SKM-1 (cell line): Measurements from ENCODE around the gene PSAP.

Experiments used
- DNase-seq: peaks from one replicate; lab custom pipeline; 2025; ENCODE audit not compliant: unreplicated experiment; lab: John Stamatoyannopoulos, UW

Gene PSAP

GRCh38 chr10:71829896-71830295 is 21.2 kb downstream of the PSAP start:
- no peak for DNase-seq

GRCh38 chr10:71829171-71829570 is 21.9 kb downstream of the PSAP start:
- peak; percentile 91 for DNase-seq

GRCh38 chr10:71828702-71829101 is 22.3 kb downstream of the PSAP start:
- DNase-seq = no peak

- no peak for DNase-seq
These were observed 23.2 kb downstream of the PSAP start for GRCh38 chr10:71827852-71828251.

- DNase-seq = no peak
These were observed 25.8 kb downstream of the PSAP start for GRCh38 chr10:71825217-71825616.

GRCh38 chr10:71824333-71824732 is 26.7 kb downstream of the PSAP start:
- no peak for DNase-seq

GRCh38 chr10:71823356-71823755 is 27.7 kb downstream of the PSAP start:
- no peak for DNase-seq

- DNase-seq = no peak
These were observed 28.9 kb downstream of the PSAP start for GRCh38 chr10:71821909-71822763.

- no peak for DNase-seq
These were observed 30.1 kb downstream of the PSAP start for GRCh38 chr10:71820966-71821365.

- DNase-seq = no peak
These were observed 31.1 kb downstream of the PSAP start for GRCh38 chr10:71819985-71820384.

GRCh38 chr10:71819441-71819861 is 31.6 kb downstream of the PSAP start:
- DNase-seq = no peak

- DNase-seq = no peak
These were observed 32.3 kb downstream of the PSAP start for GRCh38 chr10:71818674-71819260.

GRCh38 chr10:71817831-71818655 is 33.0 kb downstream of the PSAP start:
- DNase-seq = peak; percentile 54

- DNase-seq = no peak
These were observed 34.0 kb downstream of the PSAP start for GRCh38 chr10:71816936-71817618.

GRCh38 chr10:71816421-71816851 is 34.6 kb downstream of the PSAP start:
- DNase-seq = no peak

- no peak for DNase-seq
These were observed 35.4 kb downstream of the PSAP start for GRCh38 chr10:71815515-71816130.

- no peak for DNase-seq
These were observed 36.1 kb downstream of the PSAP start for GRCh38 chr10:71814922-71815411.

- no peak for DNase-seq
These were observed 38.0 kb downstream of the PSAP start for GRCh38 chr10:71812913-71813590.

GRCh38 chr10:71812016-71812912 is 38.8 kb downstream of the PSAP start:
- peak; percentile 51 for DNase-seq
